Cardiac septum (tissue), 1 donor: Measurements from ENCODE around the gene GAMT. TPM values are rescaled to one million over a fixed set of nuclear protein-coding genes. Genes with fewer than 3 reads are reported as not detected.
"Not testable (repeated sequence)": the region's sequence is repeated elsewhere in the genome, so short reads cannot be mapped to it uniquely, and the experiment has no call there.

Source experiments
- DNase-seq: peaks from one replicate; pipeline ENCODE4 v3.0.0-alpha.2; 2020; ENCODE audit warnings: low spot score
- intact Hi-C: fragments of 100-400 bp; cut with DNase I; formaldehyde crosslinking; loops from one replicate; pipeline ENCODE4 v1.14.0; 2022
- total RNA-seq: library from RNA; stranded (reverse); fragmentation: NEBNext Ultra II Directional; extraction: Animal tissue kit (Norgen Biotek cat#: 25700); gene quantifications from one replicate; pipeline ENCODE4 v1.2.1, GENCODE V29; 2021
- donor health status: DM: no; HTN: no; CAD: no.

GAMT gene
- total RNA-seq, 1 donor from 2014 or later, result 51.6 TPM

DNA sequence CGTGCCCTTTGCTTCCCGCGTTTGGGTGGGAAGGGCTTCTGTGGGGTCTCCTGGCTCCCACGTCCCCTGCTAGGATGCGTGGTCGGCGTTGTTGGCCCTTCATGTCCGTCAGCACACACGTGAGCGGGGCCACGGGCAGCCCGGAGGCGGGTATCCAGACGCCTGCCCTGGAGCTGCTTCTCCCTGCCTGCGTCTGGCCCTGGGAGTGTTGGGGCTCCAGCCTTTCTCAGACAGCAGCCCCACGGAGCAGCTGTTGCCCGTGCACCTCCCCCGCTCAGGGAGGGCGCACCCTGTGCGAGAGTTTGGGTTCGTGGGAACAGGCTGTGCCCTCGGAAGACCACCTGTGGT, 20.6 kb upstream of the GAMT start:
- intact Hi-C loops, result no loop called here
- DNase-seq, result no peak

DNA sequence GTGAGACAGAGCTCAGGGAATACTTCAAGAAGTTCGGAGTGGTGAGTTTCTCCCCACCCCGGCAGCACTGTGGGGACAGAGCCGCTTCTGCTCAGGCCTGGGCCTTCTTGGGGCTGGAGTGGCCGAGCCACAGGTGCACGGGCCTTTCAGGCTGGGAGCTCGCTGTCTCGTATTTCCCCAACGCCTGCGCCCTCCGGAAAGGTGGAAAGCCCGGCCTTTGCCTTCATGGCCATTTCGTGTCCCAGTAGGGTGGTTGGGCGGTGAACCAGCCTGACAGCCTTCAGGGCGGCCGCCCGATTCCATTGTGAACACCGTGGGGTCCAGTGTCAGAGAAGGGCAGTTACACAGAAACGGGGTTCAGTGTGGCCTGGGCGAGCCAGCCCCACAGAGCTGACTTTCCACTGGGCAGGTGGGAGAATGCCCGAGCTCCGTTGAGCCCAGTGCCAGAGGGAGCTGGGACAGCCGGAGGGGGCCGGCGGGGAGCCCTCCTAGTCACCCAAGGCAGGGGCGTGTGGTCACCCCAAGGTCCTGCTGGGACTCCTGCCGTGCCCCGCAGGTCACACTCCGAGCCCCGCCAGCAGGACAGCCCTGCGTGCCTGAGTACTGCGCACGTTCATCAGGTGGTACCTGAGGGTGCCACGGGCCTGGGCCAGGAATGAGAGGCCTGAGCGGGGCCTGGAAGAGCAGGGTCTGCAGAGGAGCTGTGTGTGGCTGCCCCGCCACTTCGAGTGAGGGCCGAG, 20.0 kb upstream of the GAMT start:
- DNase-seq, result no peak
- intact Hi-C loops, result no loop called here

DNA sequence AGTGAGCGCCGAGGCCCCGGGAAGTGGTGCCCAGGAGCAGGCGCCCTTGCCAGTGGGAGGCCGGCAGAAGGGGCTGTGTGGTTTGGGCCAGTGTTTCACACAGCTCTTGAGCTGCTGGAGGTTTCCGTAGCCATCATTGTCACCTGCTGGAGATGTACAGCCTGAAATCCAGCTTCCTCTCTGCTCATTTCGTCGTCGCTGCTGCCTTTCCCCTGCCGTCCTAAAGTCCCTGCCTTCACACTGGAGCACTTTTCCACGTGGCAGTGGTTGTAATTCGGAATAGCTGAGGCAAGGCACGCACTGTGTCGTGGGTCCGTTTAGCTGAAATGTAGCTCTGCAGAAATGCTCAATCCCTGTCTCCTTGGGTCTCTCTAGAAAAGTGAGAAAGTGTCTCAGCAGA, 19.2 kb upstream of the GAMT start:
- intact Hi-C loops, result no loop called here
- no peak for DNase-seq

DNA sequence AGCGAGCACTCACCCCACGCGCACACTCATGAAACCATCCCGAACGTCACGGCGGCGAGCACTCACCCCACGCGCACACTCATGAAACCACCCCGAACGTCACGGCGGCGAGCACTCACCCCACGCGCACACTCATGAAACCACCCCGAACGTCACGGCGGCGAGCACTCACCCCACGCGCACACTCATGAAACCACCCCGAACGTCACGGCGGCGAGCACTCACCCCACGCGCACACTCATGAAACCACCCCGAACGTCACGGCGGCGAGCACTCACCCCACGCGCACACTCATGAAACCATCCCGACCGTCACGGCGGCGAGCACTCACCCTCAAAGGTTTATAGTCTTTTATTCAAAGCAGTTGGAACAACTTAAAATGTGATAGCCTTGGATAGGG, 18.7 kb upstream of the GAMT start:
- intact Hi-C loops, DNase-seq: not testable (repeated sequence)

DNA sequence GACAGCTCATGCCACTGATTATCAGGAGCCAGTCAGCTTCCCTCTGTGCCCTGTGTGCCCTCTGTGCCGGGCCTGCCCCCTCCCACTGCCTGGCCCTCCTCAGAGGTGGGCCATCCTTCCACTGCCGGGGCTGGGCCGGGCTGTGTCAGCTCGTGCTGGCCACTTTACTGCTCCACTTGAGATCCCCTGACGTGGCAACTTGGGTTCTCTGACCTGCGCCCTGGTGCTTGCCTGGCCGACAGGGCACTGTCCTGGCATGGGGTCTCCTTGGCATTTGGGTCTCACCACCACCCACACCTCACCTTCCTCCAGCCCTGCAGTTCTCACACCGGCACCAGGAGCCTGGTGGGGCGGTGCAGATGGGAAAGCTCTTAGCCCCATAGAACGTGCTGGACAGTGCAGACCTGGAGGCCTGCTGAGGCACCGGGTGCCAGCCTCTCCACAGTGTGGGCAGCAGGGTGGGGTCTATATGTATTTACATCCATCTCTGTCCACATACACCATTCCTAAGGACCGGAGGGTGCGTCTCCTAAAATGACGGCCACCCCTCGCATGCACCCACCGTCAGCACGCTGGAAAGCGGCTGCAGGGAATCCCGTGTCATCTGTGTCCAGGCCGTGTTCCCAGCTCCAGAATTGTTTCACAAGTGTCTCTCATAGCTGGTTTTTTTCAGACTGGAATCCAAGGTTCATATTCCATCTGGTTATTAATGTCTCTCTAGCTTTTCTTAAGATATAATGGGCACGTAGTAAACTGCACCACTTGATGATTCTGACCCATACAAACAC, 17.8 kb upstream of the GAMT start:
- intact Hi-C loops, result no loop called here
- DNase-seq, result no peak

DNA sequence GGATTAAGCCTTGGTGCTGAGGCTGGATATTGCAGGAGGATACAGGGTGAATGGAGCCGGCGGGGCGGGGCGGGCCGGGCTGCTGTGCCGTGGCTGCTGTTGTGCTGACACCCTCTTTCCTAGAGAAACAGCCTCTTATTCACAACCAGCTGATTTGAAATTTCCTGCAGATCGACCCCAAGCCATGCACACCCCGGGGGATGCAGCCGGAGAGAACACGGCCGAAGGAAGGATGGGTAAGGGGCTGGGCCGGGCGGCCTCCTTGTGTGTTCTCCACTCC, 17.1 kb upstream of the GAMT start:
- intact Hi-C loops, result no loop called here
- DNase-seq, result no peak

DNA sequence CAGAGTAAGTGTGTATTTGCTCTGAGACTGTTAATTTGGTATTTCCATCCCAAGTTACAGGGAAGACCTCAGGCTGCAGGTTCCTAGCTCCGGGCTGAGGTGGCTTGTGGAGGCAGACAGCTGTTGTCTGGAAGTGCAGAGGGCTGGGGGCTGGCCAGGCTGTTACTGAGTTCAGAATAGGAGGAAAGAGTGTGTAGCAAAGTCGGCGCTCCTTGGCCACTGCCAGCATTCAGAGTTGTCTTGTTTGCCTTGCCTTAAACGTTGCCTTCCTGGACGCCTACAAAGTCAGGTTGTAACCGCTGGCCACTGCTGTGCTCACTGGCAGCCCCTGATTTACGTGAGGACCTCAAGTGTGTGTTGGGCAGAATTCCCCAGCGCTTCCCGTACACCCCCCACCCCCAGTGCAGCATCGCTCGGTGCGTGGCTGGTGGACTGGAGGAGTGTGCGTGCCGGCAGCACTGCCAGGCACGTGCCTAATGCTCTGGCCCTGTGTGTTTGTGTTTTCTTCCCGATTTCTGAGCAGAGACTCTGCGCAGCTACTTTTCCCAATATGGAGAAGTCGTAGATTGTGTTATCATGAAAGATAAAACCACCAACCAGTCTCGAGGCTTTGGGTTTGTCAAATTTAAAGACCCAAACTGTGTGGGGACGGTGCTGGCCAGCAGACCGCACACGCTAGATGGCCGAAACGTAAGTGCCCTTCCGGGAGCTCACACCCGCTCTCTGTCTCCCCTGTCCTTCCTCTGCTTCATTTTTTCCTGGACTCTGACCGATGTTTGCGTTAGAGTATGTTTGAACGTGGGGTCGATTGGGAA, 16.5 kb upstream of the GAMT start:
- no peak for DNase-seq
- intact Hi-C loops, result no loop called here

DNA sequence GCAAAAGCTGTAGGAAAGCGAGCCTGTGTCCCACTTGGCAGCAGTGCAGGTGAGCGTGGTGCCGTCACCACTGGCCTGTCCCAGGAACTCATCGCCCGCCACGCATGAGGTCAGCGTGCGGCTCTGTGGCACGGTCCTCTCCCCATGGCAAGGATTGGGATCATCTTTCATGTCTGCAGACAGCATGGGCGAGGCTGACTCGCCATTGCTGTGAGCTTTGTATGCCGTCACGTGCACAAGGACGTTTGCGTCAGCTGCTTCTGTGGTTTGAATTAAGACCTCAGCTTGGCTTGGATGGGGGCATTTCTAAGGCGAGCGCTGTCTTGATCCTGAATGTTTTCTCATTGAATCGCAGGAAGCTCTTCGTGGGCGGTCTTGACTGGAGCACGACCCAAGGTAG, 15.8 kb upstream of the GAMT start:
- intact Hi-C loops, result no loop called here
- no peak for DNase-seq

DNA sequence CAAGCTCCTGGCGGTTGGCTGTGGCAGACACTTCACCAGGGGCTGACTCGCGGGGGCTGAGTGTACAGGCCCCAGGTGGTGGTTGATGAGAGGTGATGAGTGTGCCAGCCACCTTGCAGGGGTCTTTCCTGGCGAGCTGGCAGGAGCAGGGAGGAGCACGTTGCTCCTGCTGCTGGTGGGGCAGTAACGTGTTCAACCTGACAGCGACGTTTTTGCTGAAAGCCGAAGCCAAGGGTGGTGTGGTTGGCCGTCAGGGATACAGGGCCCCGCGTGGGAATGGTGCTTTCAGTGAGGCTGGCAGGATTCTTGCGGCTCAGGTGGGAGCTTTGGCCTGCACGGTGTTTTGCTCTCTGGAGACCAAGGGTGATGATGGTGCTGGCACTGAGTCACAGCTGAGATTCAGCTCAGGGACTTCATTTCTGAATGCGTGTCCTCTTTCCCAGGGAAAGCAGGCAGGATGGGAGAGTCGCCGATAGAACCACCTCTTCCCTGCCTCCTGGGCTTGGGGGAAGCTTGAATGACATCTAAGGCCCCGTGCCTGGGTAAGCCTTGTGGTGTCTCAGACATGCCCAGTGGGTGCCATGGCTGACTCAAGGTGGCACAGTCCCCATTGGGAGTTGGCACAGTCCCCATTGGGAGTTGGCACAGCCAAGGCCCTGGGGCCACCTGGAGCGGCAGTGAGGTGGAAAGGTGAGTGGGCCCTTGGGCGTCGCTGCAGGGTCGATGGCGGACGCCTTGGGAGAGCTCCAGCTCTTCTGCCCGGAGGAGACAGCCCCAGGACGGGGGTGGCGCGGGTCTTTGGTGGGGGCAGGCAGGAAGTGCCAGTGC, 14.9 kb upstream of the GAMT start:
- DNase-seq, result no peak
- intact Hi-C loops, result no loop called here

DNA sequence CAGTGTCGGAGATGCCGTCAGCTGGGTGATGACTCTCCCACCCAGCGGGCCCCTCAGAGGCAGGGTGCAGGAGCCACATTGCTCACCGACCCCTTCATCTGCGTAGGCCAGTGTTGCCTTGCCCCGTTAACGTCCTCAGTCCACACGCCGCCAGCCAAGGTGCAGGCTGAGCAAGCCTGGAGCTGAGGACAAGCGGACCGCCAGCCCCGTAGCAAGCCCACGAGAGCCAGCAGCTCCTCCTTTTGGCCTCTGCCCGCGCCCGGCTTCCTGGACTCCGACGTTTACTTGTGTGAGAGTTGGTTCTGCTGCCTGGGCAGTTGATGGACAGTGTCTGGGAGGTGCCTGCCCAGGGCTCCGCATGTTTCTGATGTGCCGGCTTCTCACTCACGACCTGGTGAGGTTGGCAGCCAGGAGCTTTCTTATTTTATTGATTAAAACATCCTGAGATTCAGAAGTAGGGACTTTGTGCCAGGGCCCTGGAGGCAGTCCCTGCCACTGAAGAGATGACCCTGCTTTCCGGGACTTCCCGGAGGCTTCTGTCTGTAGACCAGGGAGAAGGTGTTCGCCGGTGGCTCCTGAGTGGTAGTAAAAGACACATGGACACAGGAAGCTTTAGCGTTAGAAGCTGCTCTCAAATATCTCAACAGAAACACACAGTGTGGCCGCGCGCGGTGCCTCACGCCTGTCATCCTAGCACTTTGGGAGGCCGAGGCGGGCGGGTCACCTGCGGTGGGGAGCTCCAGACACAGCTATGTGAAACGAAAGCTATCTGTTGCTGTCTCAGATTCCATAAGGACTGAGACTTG, 11.9 kb upstream of the GAMT start:
- intact Hi-C loops, result no loop called here

DNA sequence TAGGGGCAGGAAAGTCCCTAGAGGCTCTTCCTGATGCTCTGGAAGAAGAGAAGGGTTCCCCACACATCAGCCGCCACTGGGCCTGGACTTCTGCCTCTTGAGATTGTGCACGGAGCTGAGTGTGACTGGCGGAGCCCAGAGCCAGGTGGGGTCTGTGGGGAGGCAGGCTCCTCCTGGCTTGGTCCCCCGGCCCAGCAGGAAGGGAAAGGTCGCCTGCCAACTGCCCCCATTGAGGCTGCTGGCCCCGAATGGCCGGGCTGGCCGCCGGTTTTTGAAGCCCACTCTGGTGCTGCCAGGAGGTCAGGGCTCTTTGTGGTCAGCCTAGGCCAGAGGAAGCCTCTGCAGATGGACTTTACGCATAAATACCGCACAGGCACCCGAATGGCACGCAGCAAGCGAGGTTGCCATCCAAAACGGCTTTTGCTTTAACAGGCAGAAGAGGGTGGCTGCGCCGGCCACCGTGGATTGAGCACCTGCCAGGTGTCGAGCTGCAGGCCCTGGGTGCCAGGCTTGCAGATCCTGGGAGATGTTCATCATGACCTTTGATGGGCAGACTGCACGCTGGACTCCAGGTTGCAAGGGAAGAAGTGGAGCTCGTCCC, 11.1 kb upstream of the GAMT start:
- DNase-seq, result no peak
- intact Hi-C loops, result no loop called here

More for the DNA sequence above, 11.9 kb upstream of the GAMT start:
- DNase-seq, result no peak

DNA sequence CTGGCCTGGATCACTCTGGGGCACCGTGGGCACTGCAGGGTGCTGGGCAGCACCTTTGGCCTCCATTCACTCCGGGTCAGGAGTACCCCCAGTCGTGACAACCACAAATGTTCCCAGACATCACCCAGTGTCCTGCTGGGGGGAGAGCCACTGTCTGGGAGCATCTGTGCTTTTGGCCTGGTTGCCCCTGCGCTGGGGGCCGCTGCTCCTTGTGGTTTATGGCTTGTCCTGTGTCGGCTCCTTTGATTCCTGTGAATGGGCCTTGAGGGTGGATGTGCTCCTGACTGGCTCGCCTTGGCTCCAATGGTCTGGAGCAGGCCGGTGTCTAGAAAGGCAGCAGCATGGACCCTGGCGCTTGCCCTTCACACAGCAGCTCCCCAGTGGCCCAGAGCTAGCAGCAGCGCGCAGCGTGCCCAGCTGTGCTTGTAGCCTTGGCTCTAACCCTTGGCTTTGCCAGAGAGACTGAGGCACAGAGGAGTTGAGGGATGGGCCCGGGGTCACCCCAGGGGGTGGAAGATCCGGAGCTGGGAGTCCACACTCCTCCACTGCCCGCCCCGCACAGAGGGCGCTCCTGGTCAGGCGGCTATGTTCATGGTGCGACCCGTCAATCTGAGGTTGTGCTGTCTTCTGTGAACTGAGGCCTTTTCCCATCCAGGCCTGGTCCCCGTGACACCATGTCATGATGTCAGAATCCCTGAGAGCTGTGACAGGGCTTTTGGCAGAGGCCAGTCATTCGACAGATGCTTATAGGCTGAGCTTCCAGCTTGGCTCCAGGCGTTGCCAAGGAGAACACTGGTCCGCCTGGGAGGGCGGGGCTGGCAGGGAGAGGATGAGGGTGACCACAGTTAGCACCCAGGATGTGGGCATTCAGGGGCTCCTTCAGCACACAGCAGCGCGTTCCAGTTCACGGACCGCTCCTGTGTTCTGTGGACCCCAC, 10.2 kb upstream of the GAMT start:
- intact Hi-C loops, result no loop called here
- DNase-seq, result peak; percentile 85

DNA sequence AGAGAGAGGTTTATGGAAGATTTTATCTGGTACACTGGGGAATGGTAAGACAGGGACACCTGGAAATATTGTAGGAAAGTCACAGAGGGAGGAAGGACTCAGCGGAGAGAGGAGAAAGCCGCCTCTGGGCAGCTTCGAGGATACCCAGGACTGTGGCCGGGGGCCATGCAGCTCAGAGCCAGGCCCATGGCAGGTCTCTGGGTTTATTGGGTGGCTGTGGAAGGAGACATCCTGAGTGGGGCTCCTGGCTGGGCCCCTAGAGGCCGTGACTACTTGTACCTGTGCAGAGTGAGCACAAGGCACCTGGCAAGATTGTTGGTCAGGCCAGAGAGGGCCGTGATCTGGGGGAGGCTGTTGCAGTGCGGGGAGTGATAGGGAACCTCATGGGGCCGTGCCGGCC, 9.4 kb upstream of the GAMT start:
- intact Hi-C loops, result no loop called here
- DNase-seq, result no peak

DNA sequence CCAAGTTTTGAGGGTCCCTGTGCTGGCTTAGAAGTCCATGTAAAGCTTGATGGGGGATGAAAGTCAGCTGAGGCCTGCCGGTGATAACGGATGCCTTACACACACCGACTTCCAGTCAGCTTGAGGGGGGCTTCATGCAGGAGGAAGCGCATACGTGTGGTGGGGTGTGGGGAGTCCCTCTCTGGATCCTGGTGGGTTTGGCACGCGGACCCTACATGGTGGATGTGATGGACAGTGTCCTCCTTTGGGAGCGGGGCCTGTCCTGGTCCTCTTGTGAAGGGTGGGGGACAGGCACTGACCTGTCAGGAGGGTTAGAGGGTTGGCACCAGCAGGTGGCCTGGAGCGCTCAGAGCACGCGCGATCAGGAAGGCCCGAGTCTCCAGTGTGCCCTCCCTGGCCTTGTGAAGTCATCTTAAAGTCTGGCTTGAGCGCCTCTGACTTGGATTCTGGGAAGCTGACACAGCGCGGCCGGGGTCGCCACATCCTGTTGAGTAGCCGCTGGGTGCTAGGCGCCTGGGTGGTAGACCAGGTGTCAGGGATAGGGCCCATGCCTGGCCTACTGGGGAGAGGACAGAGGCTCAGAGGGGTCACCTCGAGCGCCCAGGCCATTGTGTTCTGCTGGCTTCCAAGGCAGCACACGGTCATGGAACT, 8.9 kb upstream of the GAMT start:
- DNase-seq, result no peak
- intact Hi-C loops, result no loop called here

DNA sequence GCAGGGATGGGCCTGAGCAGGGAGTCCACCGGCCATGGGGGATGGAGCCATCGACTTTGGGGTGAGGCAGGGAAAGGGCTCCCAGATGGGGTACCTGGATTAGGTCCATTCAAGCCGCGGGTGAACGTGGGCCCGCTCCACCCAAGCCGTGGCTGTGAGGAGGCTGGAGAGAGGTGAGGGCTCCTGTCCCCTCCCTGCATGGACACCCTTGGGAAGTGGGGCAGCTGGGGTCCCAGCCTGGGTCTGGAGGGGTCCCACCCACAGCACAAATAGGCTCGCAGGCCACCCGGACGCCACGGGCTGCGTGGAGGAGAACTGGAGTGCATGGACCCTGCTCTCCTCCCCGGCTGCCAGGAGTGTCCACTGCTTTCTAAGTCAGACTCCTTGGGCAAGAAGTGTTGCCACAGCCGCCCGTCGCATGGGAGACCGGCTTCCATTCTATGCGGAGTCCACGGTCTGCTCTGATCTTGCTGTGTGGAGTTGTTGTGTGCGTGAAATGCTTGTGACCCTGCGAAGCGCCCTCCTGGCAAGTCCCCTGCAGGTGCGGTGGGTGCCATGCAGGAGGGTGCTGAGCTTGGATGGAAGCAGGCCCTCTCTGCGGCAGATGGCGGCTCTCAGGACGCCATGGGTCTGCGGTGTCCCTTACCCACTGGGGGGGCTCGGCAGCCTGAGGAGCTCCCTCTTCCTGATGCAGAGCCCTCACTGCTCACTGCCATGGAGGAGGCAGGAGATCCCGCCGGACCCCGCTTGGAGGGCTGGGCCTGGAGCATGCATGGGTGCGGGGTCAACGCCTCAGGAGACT, 8.1 kb upstream of the GAMT start:
- no peak for DNase-seq
- intact Hi-C loops, result loop anchor here (5.0 kb wide), 1 partner anchor 33 kb away; no protein-coding TSS in a partner anchor
